HG03060 (cell line): Measurements from ENCODE around the gene ARHGAP21.

Experiments used
- ATAC-seq: cut with Tn5 transposase; IDR thresholded peaks from one replicate; pipeline ENCODE4 v1.9.1; 2021; ENCODE audit warnings: low read depth, moderate number of reproducible peaks; ENCODE audit not compliant: unreplicated experiment

ARHGAP21 gene

GRCh38 chr10:24550680-24551079, 173.0 kb downstream of the ARHGAP21 start:
- no peak for ATAC-seq

- no peak for ATAC-seq
Observed at GRCh38 chr10:24545585-24545984, 178.1 kb downstream of the ARHGAP21 start.

GRCh38 chr10:24544776-24545175, 178.9 kb downstream of the ARHGAP21 start:
- ATAC-seq = no peak

- ATAC-seq = no peak
Observed at GRCh38 chr10:24542314-24543270, 181.1 kb downstream of the ARHGAP21 start.

- no peak for ATAC-seq
Observed at GRCh38 chr10:24541239-24541753, 182.4 kb downstream of the ARHGAP21 start.

- no peak for ATAC-seq
Observed at GRCh38 chr10:24536636-24537035, 187.1 kb downstream of the ARHGAP21 start.

- no peak for ATAC-seq
Observed at GRCh38 chr10:24533981-24534380, 189.7 kb downstream of the ARHGAP21 start.
